SU-DHL-6 (cell line): ENCODE measurements around the gene ACVR2A.

ENCODE experiments used
- H2AFZ ChIP-seq: fragments of 200-600 bp; sonication (generic); 2 replicates; pipeline ENCODE4 v1.6.1; 2014; ENCODE audit warnings: low read depth, mild to moderate bottlenecking, moderate library complexity, mixed read lengths, antibody characterized with exemption, low read length; ENCODE audit not compliant: severe bottlenecking
- H3F3A ChIP-seq: fragments of 200-600 bp; shearing (Covaris generic); 2 replicates; pipeline ENCODE4 v1.6.0; 2016; ENCODE audit warnings: antibody characterized with exemption, mild to moderate bottlenecking; ENCODE audit not compliant: insufficient read depth
- H3K27ac ChIP-seq: fragments of 200-600 bp; sonication (generic); 2 replicates; pipeline ENCODE4 v1.5.1; 2016; ENCODE audit warnings: low read depth, mild to moderate bottlenecking, low read length, moderate library complexity, mixed read lengths
- H3K27me3 ChIP-seq: fragments of 200-600 bp; sonication (generic), shearing (Covaris generic); 2 replicates; pipeline ENCODE4 v1.6.0; 2014; ENCODE audit warnings: mild to moderate bottlenecking, low read length
- H3K36me3 ChIP-seq: fragments of 200-600 bp; sonication (generic); 2 replicates; pipeline ENCODE4 v1.6.1; 2014; ENCODE audit warnings: mild to moderate bottlenecking, low read length, mixed read lengths
- H3K4me2 ChIP-seq: fragments of 300-600, 200-600 bp; shearing (Covaris generic), sonication (generic); 2 replicates; pipeline ENCODE4 v1.6.0; 2014; ENCODE audit warnings: low read length, low read depth, mild to moderate bottlenecking; ENCODE audit not compliant: poor library complexity, severe bottlenecking
- H3K4me3 ChIP-seq: fragments of 200-600 bp; sonication (generic); 2 replicates; pipeline ENCODE4 v1.5.1; 2014; ENCODE audit warnings: antibody characterized with exemption, low read length, mild to moderate bottlenecking, mixed read lengths; ENCODE audit not compliant: insufficient read depth, poor library complexity, severe bottlenecking
- H3K79me2 ChIP-seq: fragments of 200-600 bp; sonication (generic); 2 replicates; pipeline ENCODE4 v1.6.1; 2014; ENCODE audit warnings: mild to moderate bottlenecking, low read length, moderate library complexity; ENCODE audit not compliant: insufficient read depth
- H3K9ac ChIP-seq: fragments of 200-600 bp; sonication (generic); 2 replicates; pipeline ENCODE4 v1.7.0; 2014; ENCODE audit warnings: mild to moderate bottlenecking, low read length
- H3K9me2 ChIP-seq: fragments of 200-600 bp; sonication (generic); replicated peaks from 2 replicates; pipeline ENCODE4 v1.6.1; 2014; ENCODE audit warnings: low read length; ENCODE audit not compliant: insufficient read depth
- H3K9me3 ChIP-seq: fragments of 200-600 bp; sonication (generic); 2 replicates; pipeline ENCODE4 v1.6.1; 2014; ENCODE audit warnings: low read length, mixed read lengths; ENCODE audit not compliant: insufficient read depth
- H4K20me1 ChIP-seq: fragments of 200-600 bp; sonication (generic); 2 replicates; pipeline ENCODE4 v1.6.1; 2014; ENCODE audit warnings: low read depth, mild to moderate bottlenecking, antibody characterized with exemption, low read length, moderate library complexity, mixed read lengths
- CTCF ChIP-seq: fragments of 200-600 bp; sonication (generic); IDR thresholded peaks from one replicate; pipeline ENCODE4 v1.5.1; 2017; ENCODE audit warnings: antibody characterized with exemption, mild to moderate bottlenecking, low read length, moderate library complexity; ENCODE audit not compliant: insufficient read depth, poor library complexity, severe bottlenecking
- EZH2phosphoT487 ChIP-seq: fragments of 200-600 bp; sonication (generic), shearing (Covaris generic); conservative IDR thresholded peaks from 2 replicates; pipeline ENCODE4 v1.6.1; 2018; ENCODE audit warnings: mild to moderate bottlenecking, antibody characterized with exemption, low read length, moderate library complexity, mixed read lengths

The ACVR2A gene

GRCh38 chr2:147844697-147845410 lies at the start of gene ACVR2A:
TSS of gene ACVR2A (plus strand) at chr2:147845029. CDS start at chr2:147845153, 124 bp downstream.
- Histone ChIP-seq H3K9me3 (no peaks in the 10 kb centered on the region), H3K9me2 (no peaks in the 10 kb centered on the region), H3K9ac (peak within 1 kb of the TSS; percentile 65), H3K27me3 (no peaks in the 10 kb centered on the region), H3K27ac (peak within 1 kb of the TSS; percentile 39; the same call in 1 of the 2 replicates), H3K4me2 (peak within 1 kb of the TSS; percentile 89), H2AFZ (peak within 1 kb of the TSS; percentile 96), H4K20me1 (peaks cover 6% of the 10 kb centered on the region), H3F3A (peaks cover 13% of the 10 kb centered on the region; the same call in 1 of the 2 replicates), H3K36me3 (no peaks in the 10 kb centered on the region), H3K79me2 (no peaks in the 10 kb centered on the region), H3K4me3 (peak within 1 kb of the TSS; percentile 80)
- no peak for TF ChIP-seq EZH2phosphoT487
- no peak for TF ChIP-seq CTCF

- H3K27ac ChIP-seq: no peak overlapping the region
- TF ChIP-seq CTCF (no peak), EZH2phosphoT487 (no peak)
Measured at GRCh38 chr2:147800316-147800715, 44.5 kb upstream of the ACVR2A start.

GRCh38 chr2:147806846-147807245 lies 38.0 kb upstream of the ACVR2A start:
- no peaks in the 10 kb centered on the region for H3K27me3 ChIP-seq
- H3F3A ChIP-seq: no peaks in the 10 kb centered on the region

More at GRCh38 chr2:147800316-147800715, 44.5 kb upstream of the ACVR2A start:
- no peaks in the 10 kb centered on the region for H3K9me2 ChIP-seq
- no peaks in the 10 kb centered on the region for H3K79me2 ChIP-seq
- H2AFZ ChIP-seq: no peak overlapping the region
- H4K20me1 ChIP-seq: no peaks in the 10 kb centered on the region
- no peaks in the 10 kb centered on the region for H3K27me3 ChIP-seq
- no peaks in the 10 kb centered on the region for H3K36me3 ChIP-seq
- H3K9me3 ChIP-seq: no peaks in the 10 kb centered on the region
- H3F3A ChIP-seq: no peaks in the 10 kb centered on the region
- H3K4me3 ChIP-seq: no peak overlapping the region
- no peak overlapping the region for H3K4me2 ChIP-seq
- no peak overlapping the region for H3K9ac ChIP-seq

More at GRCh38 chr2:147806846-147807245, 38.0 kb upstream of the ACVR2A start:
- no peak overlapping the region for H2AFZ ChIP-seq
- H3K36me3 ChIP-seq: no peaks in the 10 kb centered on the region
- H3K9me3 ChIP-seq: no peaks in the 10 kb centered on the region
- no peak overlapping the region for H3K4me3 ChIP-seq
- no peaks in the 10 kb centered on the region for H3K79me2 ChIP-seq
- H3K4me2 ChIP-seq: no peak overlapping the region
- H3K27ac ChIP-seq: no peak overlapping the region
- TF ChIP-seq EZH2phosphoT487 (no peak), CTCF (no peak)
- no peaks in the 10 kb centered on the region for H4K20me1 ChIP-seq
- H3K9me2 ChIP-seq: no peaks in the 10 kb centered on the region
- H3K9ac ChIP-seq: no peak overlapping the region
